SK-N-MC (cell line): ENCODE measurements around the gene ATAD2B.

Experiments
- EZH2 ChIP-seq: fragments of 200-600 bp; sonication (generic); IDR thresholded peaks from one replicate; pipeline ENCODE4 v1.6.1; 2017; ENCODE audit warnings: antibody characterized with exemption
- FOXP2 ChIP-seq: optimal IDR thresholded peaks from 2 replicates; pipeline ENCODE3; 2011; ENCODE audit warnings: mild to moderate bottlenecking, moderate library complexity; ENCODE audit not compliant: insufficient read depth; ENCODE audit errors: extremely low read length, control extremely low read depth
- POLR2AphosphoS5 ChIP-seq: IDR thresholded peaks from 2 replicates; pipeline ENCODE4 v1.6.1; 2012; ENCODE audit warnings: mild to moderate bottlenecking, low read depth, low read length, borderline replicate concordance

DNA sequence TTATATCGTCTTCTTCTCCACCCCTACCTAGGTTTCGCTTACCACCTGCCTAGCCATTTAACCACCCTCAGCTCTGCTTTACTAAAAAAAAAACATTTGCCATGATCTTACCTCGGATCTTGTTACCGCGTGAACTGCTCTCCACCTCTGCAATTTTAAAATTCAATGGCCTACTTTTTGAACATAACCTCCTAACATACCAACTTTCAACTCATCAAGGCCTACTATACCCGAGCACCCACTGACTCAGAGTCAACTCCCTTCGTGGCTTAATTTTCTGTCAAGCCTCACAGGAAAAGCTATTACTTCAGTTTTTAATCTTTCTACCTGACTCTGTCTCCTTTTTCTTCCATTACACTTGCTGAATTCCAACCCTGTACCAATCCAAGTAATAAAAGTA is 55.7 kb downstream of the ATAD2B start:
- TF ChIP-seq POLR2AphosphoS5 (no peak), EZH2 (no peak), FOXP2 (no peak)
